HG02981 (cell line): Measurements from ENCODE around the gene OR10P1.
"Not testable (repeated sequence)": the region's sequence is repeated elsewhere in the genome, so short reads cannot be mapped to it uniquely, and the experiment has no call there.

ENCODE experiments used
- ATAC-seq: cut with Tn5 transposase; IDR thresholded peaks from one replicate; pipeline ENCODE4 v1.9.1; 2021; ENCODE audit warnings: mild to moderate bottlenecking, moderate library complexity; ENCODE audit not compliant: unreplicated experiment

OR10P1 gene

DNA sequence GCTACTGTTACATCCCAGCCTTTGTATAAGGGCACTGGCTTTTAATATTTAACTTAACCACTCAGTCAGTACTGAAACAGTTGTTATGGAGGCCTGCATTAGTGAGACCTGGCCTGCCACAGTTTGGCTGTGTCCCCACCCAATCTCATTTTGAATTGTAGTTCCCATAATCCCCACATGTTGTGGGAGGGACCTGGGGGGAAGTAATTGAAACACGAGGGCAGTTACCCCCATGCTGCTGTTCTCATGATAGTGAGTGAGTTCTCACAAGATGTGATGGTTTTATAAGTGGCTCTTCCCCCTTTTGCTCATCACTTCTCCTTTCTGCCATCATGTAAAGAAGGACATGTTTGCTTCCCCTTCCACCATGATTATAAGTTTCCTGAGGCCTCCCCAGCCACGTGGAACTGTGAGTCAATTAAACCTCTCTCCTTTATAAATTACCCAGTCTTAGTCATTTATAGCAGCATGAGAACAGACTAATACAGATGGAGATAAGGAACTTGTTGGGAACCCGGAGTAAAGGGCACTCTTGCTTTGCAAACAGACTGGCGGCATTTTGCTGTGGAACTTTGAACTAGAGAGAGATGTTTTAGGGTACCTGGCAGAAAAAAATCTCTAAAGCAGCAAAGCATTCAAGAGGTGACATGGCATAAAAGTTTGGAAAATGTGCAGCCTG lies 14.1 kb downstream of the OR10P1 start:
- ATAC-seq = not testable (repeated sequence)

DNA sequence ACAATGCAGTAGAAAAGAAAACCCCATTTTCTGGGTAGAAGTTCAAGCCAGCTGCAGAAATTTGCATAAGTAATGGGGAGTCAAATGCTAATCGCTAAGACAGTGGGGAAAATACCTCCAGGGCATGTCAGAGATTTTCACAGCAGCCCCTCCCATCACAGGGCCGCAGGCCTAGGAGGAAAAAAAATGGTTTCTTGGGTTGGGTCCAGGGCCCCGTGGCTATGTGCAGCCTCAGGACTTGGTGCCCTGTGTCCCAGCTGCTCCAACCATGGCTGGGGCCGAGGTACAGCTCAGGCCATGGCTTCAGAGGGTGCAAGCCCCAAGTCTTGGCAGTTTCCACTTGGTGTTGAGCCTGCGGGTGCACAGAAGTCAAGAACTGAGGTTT lies 14.6 kb downstream of the OR10P1 start:
- ATAC-seq = no peak

DNA sequence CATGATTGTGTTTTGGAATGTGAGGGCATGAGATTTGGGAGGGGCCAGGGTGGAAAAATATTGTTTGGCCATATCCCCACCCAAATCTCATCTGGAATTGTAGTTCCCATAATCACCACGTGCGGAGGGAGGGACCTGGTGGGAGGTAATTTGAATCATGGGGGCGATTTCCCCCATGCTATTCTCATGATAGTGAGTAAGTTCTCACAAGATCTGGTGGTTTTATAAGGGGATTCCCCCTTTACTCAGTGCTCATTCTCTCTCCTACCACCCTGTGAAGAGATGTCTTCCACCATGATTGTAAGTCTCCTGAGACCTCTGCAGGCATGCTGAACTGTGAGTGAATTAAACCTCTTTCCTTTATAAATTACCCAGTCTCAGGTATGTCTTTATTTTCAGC lies 15.7 kb downstream of the OR10P1 start:
- ATAC-seq = no peak

- ATAC-seq = no peak
Measured at GRCh38 chr12:55653031-55653430, 16.3 kb downstream of the OR10P1 start.

DNA sequence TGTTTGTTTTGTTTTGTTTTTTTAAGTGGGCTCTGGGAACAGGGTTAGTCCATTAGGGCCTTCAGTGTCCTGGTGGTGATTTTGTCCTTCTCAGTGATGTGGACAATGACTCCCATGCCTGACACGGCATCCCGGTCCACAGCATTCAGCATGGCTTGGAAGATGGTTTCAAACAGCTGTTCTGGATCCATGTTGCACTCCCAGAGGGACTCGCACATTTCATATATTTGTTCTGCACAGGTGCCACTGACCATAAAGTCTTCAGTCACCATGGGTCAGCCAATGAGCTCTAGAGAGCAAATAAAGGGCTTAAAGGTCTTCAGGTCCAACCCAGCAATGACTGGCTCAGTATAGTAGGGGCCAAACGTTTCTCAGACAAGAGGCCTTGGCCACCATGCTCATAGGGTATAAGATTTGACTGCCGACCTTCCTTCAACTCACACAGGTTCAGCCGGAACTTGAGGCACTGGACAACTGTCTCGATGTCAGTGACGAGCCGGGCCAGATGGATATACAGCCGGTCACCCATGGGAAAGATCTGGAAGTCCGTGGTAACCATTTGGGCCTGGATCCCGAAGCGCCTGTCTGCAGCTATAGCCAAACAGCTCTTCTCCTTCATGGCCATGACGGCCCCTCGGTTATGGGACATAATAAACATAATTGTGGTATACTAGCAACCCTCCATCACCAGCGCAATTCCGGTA lies 18.0 kb downstream of the OR10P1 start:
- no peak for ATAC-seq

GRCh38 chr12:55657212-55657611 lies 20.5 kb downstream of the OR10P1 start:
- no peak for ATAC-seq

GRCh38 chr12:55658212-55658611 lies 21.5 kb downstream of the OR10P1 start:
- ATAC-seq = no peak

DNA sequence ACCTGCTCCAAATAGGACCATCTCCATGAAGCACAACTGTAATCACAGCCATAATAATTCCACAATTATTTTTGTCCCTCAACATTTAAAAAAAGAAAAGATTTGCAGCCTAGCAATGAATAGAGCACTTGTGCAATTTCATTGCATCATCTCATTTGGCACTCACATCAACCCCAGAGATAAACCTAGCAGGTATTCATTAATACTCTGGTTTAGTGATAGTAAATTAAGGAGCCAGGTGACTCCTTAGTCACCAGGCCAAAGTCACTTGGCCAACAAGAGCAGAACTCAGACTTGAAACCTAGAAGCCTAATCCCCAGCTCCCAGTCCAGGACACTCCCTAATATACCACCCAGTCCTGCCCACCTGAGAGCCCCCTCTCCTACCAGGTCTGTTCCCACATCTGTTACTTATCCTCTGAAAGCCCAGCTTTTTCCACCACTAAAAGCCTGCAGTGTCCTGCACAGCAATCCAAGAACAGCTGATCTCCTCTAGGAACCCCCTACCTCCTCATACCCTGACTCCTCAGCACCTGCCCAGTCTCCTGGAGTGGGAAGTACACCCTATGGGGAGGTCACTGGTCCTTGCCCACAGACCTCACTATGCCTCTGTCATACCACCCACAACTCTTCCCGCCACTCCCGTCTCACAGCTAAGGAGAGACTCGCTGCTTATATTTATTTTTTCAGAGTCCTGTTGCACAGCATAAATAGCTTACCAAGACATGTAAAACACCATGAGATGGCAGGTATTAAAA lies 22.1 kb downstream of the OR10P1 start:
- no peak for ATAC-seq

GRCh38 chr12:55659486-55660385 lies 23.0 kb downstream of the OR10P1 start:
- no peak for ATAC-seq

- no peak for ATAC-seq
Measured at GRCh38 chr12:55663391-55663790, 26.7 kb downstream of the OR10P1 start.

DNA sequence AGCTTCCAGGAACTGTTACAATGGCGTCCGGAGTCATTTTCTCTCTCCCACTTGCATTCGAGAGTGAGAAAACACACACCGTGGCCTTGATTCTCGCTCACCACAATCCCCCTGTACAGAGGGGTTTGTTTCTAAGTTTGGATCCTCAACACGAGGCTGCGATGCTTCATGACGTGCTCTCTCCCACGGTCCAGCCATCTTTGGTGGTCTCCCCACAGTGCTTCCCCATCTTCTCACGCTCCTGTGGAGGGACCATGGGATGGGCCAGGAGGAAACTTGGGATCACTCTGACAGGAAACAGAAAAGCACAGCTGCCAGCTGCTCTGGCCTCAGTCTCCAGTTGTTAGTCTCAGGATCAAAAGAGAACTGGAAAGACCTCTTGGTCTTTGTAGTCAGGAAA lies 28.1 kb downstream of the OR10P1 start:
- no peak for ATAC-seq

GRCh38 chr12:55666508-55666907 lies 29.8 kb downstream of the OR10P1 start:
- no peak for ATAC-seq

GRCh38 chr12:55670276-55670675 lies 33.6 kb downstream of the OR10P1 start:
- ATAC-seq = no peak

- no peak for ATAC-seq
Measured at GRCh38 chr12:55671746-55672145, 35.1 kb downstream of the OR10P1 start.

GRCh38 chr12:55673638-55674037 lies 36.9 kb downstream of the OR10P1 start:
- peak; percentile 98 for ATAC-seq

DNA sequence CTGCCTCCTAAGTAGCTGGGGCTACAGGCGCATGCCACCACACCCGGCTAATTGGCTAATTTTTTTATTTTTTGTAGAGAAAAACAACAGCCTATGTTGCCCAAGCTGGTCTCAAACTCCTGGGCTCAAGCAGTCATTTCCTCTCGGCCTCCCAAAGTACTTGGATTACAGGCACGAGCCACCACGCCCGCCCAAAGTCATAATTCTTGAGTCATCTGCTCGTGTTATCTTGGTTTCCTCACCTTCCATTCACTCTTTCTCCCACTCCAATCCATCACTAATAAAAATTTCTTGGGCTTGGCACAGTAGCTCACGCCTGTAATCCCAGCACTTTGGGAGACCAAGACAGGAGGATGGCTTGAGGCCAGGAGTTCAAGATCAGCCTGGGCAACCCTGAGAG lies 39.0 kb downstream of the OR10P1 start:
- ATAC-seq = no peak

- no peak for ATAC-seq
Measured at GRCh38 chr12:55676707-55677106, 40.0 kb downstream of the OR10P1 start.

- ATAC-seq = no peak
Measured at GRCh38 chr12:55679691-55680090, 43.0 kb downstream of the OR10P1 start.

- ATAC-seq = no peak
Measured at GRCh38 chr12:55681142-55682077, 44.7 kb downstream of the OR10P1 start.
